ENCODE measurements around the gene C1orf50.

Gene C1orf50

GRCh38 chr1:42820813-42821212, 53.8 kb downstream of the C1orf50 start:
- no peak for DNase-seq (ENCODE audit: low spot score)
- no peak for TF ChIP-seq CTCF (IDR thresholded peaks at IDR 0.05; ENCODE audit: extremely low read depth, missing control alignments)

GRCh38 chr1:42821690-42822089, 54.6 kb downstream of the C1orf50 start:
- no peak for TF ChIP-seq CTCF (IDR thresholded peaks at IDR 0.05; ENCODE audit: extremely low read depth, missing control alignments)
- no peak for DNase-seq (ENCODE audit: low spot score)

- DNase-seq (ENCODE audit: low spot score): no peak
- TF ChIP-seq CTCF (IDR thresholded peaks at IDR 0.05; ENCODE audit: extremely low read depth, missing control alignments): no peak
These were observed 55.8 kb downstream of the C1orf50 start for GRCh38 chr1:42822800-42823392.

- no peak for TF ChIP-seq CTCF (IDR thresholded peaks at IDR 0.05; ENCODE audit: extremely low read depth, missing control alignments)
- DNase-seq (ENCODE audit: low spot score): no peak
These were observed 57.5 kb downstream of the C1orf50 start for GRCh38 chr1:42824481-42825035.

- DNase-seq (ENCODE audit: low spot score): no peak
- TF ChIP-seq CTCF (IDR thresholded peaks at IDR 0.05; ENCODE audit: extremely low read depth, missing control alignments): no peak
These were observed 58.2 kb downstream of the C1orf50 start for GRCh38 chr1:42825036-42825851.

All from GM20000 (cell line).